Measurements from ENCODE around the gene CAPN7.

CAPN7 gene

GRCh38 chr3:15255215-15255614 lies 49.2 kb downstream of the CAPN7 start:
- FAIRE-seq: no peak

- FAIRE-seq: no peak
Measured at GRCh38 chr3:15256861-15257341, 50.9 kb downstream of the CAPN7 start.

GRCh38 chr3:15258720-15259119 lies 52.7 kb downstream of the CAPN7 start:
- FAIRE-seq: no peak

DNA sequence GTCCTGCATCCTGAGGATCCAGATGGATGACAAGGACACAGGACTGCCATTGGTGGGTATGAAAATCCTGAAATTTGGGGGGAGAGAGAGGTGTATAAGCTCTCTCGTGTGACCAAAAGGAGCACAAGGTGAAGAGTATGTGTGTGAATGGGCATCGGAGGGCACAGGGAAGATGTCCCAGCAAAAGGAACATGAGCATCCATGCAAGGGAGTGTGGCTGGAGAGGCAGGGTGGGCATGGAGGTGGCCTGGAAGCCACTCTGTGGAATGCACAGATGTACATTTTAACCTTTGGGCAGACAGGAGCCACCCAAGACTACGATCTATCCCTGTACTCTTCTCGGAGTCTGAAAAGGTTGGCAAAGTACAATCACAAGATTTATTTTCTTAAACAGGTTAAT lies 54.5 kb downstream of the CAPN7 start:
- no peak for FAIRE-seq

DNA sequence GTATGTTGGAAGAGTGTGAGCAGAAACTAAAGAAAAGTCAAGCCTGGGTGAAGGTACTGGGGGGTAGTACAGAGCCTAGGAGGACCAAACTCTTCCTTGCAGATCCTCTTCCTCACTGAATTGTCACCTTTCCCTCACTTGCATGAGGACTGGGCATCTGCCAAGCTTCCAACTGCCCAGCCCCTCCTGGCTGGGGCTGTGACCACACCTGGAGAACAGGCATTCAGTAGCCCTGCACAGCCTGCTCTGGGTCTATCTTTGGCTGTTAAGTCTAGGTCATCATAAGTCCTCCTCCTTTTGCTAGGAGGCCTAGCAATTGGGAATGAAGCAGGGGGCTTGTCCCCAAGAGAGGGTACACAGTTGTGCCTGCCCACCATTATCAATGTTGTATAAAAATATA lies 55.2 kb downstream of the CAPN7 start:
- FAIRE-seq: no peak

DNA sequence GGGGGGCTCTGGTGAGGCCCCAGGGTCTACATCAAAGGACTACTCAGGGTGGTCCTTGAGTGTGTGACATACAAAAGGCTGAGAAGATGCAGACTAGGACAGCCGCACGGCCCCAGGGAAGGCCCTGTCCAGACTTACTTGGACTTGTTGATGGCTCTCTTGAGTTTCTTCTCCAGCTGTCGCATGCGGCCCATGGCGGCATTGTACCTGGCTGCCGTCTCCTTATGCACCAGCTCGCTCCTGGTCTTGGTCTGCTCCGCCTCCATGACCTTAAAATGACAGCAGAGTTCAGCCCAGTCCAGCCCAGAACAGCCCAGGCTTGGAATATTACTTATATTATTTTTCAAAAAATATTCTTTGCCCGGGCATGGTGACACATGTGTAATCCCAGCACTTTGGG lies 56.0 kb downstream of the CAPN7 start:
- no peak for FAIRE-seq

DNA sequence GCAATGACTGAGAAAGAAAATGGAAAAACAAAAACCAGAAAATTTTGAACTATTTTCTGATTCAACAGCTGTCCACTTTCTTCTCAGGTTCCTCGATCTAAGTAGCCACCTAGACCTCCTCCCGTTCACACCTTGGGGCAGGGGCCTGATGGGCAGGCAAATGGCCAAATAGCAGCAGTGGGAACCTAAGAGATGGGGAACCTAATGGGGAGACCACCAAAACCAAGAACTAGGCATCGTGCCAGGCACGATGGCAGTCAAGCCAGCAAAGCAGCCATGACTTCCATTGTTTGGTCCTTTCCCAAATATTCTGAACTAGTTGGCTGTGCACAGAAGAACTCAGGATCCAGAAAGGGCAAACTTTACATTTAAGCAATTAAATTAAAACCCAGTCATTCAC lies 57.1 kb downstream of the CAPN7 start:
- no peak for FAIRE-seq

DNA sequence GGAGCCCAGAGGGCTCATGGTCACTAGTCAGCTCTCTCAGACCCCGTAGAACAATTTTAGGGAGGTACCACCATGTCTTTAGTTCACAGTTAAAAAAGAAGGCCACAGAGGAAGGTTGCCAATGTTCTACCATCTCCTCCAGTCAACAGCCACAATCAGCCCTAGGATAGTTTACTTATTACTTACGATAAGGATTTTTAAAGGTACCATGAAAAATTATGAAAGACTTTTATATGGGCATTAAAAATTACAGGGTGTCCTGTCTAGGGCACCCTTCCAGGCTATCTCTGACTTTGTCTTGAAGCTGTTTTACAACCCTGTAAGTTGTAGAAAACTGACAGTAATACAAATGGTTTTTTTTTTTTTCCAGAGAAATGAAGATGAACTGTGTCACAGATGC lies 57.9 kb downstream of the CAPN7 start:
- no peak for FAIRE-seq

GRCh38 chr3:15264486-15264885 lies 58.4 kb downstream of the CAPN7 start:
- FAIRE-seq: no peak

GRCh38 chr3:15265655-15266509 lies 59.8 kb downstream of the CAPN7 start:
- no peak for FAIRE-seq

GRCh38 chr3:15266510-15267376 lies 60.7 kb downstream of the CAPN7 start:
- no peak for FAIRE-seq

- FAIRE-seq: no peak
Measured at GRCh38 chr3:15267502-15267901, 61.5 kb downstream of the CAPN7 start.

GRCh38 chr3:15268033-15268631 lies 62.1 kb downstream of the CAPN7 start:
- no peak for FAIRE-seq

GRCh38 chr3:15269091-15269989 lies 63.3 kb downstream of the CAPN7 start:
- FAIRE-seq: no peak

- no peak for FAIRE-seq
Measured at GRCh38 chr3:15271030-15271429, 65.0 kb downstream of the CAPN7 start.

DNA sequence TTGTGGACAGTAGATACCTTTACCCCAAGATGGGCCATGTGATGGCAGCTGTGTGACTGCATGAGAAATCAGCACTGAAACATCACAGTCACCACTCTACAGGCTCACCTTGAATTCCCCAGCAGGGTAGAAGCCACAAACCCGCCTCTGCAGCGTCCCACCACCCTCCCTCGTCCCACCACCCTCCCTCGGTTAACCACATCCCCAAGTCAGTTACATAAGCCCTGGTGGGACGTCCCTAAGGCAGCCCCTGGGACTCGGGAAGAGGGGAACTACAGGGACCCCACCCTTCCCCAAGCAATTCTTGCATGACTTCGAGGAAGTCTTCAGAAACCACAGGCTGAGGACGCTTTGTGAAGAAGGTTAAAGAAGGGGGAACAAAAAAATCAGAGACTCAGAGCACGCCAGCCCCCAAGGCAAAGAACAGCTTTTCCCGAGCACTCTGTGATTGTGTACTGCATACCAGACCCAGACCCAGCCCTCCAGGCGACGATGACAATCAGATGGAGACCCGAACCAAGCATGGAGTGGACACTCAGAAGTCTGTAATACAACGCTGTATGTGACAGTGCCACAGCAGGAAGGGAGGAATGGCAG lies 65.8 kb downstream of the CAPN7 start:
- FAIRE-seq: no peak

DNA sequence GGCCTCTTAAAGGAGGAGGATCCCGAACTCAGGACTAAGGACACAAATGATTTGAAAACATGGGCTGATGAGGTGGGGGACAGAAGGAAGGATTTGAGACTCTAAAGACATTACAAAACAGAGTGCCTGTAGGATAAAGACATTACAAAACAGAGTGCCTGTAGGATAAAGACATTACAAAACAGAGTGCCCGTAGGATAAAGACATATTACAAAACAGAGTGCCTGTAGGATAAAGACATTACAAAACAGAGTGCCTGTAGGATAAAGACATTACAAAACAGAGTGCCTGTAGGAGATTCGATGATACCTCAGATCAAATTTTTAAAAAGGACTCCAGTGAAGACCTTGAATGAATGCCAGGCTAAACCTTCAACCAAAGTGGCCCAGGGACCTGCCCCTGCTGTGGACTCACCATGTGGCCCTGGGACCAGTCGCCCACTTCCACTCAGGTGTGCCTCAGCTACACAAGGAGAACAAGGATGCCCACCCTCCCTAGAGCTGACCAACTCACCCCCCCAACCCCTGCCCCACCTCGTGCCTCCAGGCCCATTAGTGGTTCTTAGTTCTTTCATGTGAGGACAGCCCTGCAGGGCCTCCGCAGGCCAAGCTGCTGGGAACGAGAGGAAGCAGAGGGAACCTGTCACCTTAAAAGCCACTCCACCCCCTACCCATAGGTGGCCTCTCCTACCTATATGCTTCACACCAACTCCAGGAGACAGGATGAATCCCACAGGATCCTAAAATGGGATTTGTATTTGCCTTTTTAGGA lies 66.6 kb downstream of the CAPN7 start:
- no peak for FAIRE-seq

DNA sequence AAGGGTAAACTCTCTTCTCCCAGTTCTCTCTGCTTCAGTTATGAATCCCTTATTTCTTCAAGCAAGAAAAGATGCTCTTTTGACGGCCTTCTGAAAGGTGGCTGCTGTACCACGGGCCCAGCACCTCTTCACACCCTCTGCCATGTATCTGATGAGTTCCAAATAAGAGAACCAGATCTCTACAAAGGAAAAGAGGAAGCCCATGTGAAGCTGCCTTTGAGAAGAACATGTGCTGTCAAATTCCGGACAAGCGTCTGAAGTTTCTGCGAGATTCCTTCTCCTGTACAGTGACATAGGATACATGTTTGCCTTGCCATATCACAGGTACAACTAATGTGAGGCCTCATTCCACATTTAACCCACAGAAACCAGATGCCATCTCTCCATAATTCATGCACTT lies 67.2 kb downstream of the CAPN7 start:
- FAIRE-seq: no peak

- FAIRE-seq: no peak
Measured at GRCh38 chr3:15276028-15276724, 70.1 kb downstream of the CAPN7 start.

- no peak for FAIRE-seq
Measured at GRCh38 chr3:15277861-15278500, 71.9 kb downstream of the CAPN7 start.

Data from TTC549 (cell line).